GM04504 (cell line): Measurements from ENCODE around the gene PCDHB13.
A peak's percentile ranks its signal among the peaks of the same experiment; 100 is the strongest.
"Not testable (repeated sequence)": the region's sequence is repeated elsewhere in the genome, so short reads cannot be mapped to it uniquely, and the experiment has no call there.

ENCODE experiments used
- DNase-seq: peaks from one replicate; pipeline ENCODE4 v3.0.0-alpha.2; 2012; ENCODE audit warnings: low read depth

The PCDHB13 gene

GRCh38 chr5:141201646-141202045 lies 12.1 kb upstream of the PCDHB13 start:
- DNase-seq: not testable (repeated sequence)

DNA sequence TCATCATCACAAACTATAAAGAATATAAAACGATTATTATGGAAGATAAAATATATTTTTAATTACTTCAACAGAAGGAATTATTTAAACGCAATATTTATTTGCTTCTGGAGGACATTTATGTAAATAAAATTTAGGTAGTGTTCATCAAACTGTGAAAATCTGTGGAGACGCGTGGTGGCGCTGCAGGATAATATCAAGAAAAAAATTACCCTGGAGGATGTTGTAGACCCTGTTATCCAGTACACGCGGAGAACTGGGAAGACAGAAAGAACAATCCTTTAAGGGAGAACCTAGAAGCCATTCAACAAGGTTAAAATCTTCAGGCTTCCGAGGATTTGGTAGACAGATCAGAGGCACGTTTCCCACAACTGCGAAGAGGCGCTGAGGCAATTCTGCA lies 5.2 kb upstream of the PCDHB13 start, which contains the start of gene PCDHB12:
TSS of gene PCDHB12 (plus strand) at position 242 of the 400 bp plus-strand sequence. CDS start 189 bp downstream, outside the sequence.
- no peak for DNase-seq

DNA sequence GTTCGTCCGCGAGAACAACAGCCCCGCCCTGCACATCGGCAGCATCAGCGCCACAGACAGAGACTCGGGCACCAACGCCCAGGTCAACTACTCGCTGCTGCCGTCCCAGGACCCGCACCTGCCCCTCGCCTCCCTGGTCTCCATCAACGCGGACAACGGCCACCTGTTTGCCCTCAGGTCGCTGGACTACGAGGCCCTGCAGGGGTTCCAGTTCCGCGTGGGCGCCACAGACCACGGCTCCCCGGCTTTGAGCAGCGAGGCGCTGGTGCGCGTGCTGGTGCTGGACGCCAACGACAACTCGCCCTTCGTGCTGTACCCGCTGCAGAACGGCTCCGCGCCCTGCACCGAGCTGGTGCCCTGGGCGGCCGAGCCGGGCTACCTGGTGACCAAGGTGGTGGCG lies 3.4 kb upstream of the PCDHB13 start:
- not testable (repeated sequence) for DNase-seq

DNA sequence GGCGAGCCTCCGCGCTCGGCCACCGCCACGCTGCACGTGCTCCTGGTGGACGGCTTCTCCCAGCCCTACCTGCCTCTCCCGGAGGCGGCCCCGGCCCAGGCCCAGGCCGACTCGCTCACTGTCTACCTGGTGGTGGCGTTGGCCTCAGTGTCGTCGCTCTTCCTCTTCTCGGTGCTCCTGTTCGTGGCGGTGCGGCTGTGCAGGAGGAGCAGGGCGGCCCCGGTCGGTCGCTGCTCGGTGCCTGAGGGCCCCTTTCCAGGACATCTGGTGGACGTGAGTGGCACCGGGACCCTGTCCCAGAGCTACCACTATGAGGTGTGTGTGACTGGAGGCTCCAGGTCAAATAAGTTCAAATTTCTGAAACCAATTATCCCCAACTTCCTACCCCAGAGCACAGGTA lies 2.9 kb upstream of the PCDHB13 start:
- DNase-seq: not testable (repeated sequence)

GRCh38 chr5:141214583-141214982 lies 864 bp downstream of the PCDHB13 start:
- DNase-seq: not testable (repeated sequence)

- DNase-seq: not testable (repeated sequence)
These were observed 1.8 kb downstream of the PCDHB13 start for GRCh38 chr5:141215504-141215903.

- not testable (repeated sequence) for DNase-seq
These were observed 2.3 kb downstream of the PCDHB13 start for GRCh38 chr5:141216035-141216434.

GRCh38 chr5:141223112-141223783 lies 9.5 kb downstream of the PCDHB13 start, which contains the start of gene PCDHB14:
Gene PCDHB14 (plus strand): TSS chr5:141223343. CDS start chr5:141223506, 163 bp downstream.
- peak; percentile 6 for DNase-seq

- DNase-seq: not testable (repeated sequence)
These were observed 11.1 kb downstream of the PCDHB13 start for GRCh38 chr5:141224844-141225243.

GRCh38 chr5:141225421-141225820 lies 11.7 kb downstream of the PCDHB13 start:
- DNase-seq: not testable (repeated sequence)

DNA sequence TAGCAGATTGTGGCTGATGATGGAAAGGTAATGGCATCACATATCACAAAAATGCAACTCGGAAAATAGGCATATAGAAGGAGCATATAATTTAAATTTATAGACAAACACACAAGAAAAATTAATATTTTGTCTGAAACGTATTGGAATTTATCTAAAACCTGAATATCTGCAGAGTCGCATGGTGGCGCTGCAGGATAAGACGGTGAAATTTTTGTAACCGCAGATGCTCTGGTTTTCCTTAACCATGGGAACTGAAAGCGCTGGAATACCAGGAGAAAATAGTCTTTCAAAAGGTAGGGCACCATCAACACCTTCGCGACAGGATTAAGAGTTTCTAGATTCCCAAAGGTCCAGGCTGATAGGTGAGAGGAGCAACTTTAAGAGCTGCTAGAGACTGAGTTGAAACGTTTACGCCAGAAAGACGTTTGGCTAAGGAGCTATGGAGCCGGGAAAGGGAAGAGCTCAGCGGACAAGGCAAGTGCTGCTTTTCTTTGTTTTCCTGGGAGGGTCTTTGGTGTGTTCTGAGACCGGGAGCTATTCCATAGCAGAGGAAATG lies 20.5 kb downstream of the PCDHB13 start:
- DNase-seq: no peak

- DNase-seq: not testable (repeated sequence)
These were observed 22.2 kb downstream of the PCDHB13 start for GRCh38 chr5:141235922-141236321.

- DNase-seq: no peak
These were observed 23.0 kb downstream of the PCDHB13 start for GRCh38 chr5:141236516-141237313.

DNA sequence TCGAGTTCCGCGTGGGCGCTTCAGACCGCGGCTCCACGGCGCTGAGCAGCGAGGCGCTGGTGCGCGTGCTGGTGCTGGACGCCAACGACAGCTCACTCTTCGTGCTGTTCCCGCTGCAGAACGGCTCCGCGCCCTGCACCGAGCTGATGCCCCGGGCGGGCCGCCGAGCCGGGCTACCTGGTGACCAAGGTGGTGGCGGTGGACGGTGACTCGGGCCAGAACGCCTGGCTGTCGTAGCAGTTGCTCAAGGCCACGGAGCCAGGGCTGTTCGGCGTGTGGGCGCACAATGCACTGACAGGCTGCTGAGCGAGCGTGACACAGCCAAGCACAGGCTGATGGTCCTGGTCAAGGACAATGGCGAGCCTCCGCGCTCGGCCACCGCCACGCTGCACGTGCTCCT lies 27.8 kb downstream of the PCDHB13 start:
- DNase-seq: no peak

- DNase-seq: no peak
These were observed 31.6 kb downstream of the PCDHB13 start, which contains the start of gene PCDHB15 for GRCh38 chr5:141245250-141245717. Gene PCDHB15 (plus strand): TSS chr5:141245395. CDS start chr5:141245579, 184 bp downstream.

DNA sequence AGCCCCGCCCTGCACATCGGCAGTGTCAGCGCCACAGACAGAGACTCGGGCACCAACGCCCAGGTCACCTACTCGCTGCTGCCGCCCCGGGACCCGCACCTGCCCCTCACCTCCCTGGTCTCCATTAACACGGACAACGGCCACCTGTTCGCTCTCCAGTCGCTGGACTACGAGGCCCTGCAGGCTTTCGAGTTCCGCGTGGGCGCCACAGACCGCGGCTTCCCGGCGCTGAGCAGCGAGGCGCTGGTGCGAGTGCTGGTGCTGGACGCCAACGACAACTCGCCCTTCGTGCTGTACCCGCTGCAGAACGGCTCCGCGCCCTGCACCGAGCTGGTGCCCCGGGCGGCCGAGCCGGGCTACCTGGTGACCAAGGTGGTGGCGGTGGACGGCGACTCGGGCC lies 33.3 kb downstream of the PCDHB13 start:
- DNase-seq: not testable (repeated sequence)

- DNase-seq: not testable (repeated sequence)
These were observed 33.7 kb downstream of the PCDHB13 start for GRCh38 chr5:141247434-141247833.

- DNase-seq: no peak
These were observed 36.9 kb downstream of the PCDHB13 start for GRCh38 chr5:141250576-141250975.

DNA sequence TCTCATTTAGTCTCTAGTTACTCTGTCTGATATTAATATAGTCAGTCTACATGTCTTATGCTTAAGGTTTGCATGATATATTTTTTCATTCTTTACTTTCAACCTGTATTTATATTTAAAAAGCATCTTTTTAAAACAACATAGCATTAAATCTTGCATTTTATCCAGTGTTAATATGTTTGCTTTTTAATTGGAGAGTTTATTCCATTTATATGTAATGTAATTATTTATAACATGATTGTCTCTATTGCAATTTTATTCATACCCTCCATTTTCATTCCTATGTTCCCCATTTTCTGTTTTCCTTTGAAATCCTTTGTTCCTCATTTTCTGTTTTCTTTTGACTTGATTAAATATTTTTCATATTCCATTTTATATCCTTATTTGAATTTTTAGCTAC lies 44.7 kb downstream of the PCDHB13 start:
- no peak for DNase-seq

GRCh38 chr5:141258948-141259347 lies 45.2 kb downstream of the PCDHB13 start:
- DNase-seq: no peak

DNA sequence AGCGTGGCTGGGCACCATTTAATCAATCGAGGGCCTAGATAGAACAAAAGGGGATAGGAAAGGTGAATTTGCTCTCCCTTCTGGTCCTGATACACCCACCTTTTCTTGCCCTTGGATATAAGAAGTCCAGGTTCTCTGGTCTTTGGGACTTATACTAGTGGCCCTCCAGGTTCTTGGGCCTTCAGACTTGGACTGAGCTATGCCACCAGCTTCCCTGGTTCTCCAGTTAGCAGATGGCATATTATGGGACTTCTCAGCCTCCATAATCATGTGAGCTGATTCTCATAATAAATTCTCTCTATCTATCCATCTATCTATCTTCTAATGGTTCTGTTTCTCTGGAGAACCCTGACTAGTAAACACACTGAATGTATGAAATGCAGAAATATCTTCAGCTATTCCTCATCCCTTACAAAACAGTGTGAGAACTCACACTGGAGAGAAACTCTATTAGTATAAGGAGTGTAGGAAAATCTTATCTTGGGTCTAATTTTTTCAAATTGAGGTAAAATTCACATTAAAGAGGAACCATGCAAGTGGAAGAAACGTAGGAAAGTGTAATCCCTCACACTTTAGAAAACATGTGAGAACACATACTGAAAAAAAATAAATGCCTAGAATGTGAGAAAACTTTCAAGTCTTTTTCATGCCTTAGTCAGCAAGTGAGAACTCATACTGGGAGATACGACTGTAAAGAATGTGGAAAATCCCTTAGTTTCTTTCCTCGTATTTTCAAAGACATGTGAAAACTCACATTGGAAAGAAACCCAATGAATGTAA lies 46.9 kb downstream of the PCDHB13 start:
- DNase-seq: no peak

- DNase-seq: no peak
These were observed 47.5 kb downstream of the PCDHB13 start for GRCh38 chr5:141261238-141261546.
